Measurements from ENCODE around the gene CDKN2AIP.

The CDKN2AIP gene, protein sequence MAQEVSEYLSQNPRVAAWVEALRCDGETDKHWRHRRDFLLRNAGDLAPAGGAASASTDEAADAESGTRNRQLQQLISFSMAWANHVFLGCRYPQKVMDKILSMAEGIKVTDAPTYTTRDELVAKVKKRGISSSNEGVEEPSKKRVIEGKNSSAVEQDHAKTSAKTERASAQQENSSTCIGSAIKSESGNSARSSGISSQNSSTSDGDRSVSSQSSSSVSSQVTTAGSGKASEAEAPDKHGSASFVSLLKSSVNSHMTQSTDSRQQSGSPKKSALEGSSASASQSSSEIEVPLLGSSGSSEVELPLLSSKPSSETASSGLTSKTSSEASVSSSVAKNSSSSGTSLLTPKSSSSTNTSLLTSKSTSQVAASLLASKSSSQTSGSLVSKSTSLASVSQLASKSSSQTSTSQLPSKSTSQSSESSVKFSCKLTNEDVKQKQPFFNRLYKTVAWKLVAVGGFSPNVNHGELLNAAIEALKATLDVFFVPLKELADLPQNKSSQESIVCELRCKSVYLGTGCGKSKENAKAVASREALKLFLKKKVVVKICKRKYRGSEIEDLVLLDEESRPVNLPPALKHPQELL

DNA sequence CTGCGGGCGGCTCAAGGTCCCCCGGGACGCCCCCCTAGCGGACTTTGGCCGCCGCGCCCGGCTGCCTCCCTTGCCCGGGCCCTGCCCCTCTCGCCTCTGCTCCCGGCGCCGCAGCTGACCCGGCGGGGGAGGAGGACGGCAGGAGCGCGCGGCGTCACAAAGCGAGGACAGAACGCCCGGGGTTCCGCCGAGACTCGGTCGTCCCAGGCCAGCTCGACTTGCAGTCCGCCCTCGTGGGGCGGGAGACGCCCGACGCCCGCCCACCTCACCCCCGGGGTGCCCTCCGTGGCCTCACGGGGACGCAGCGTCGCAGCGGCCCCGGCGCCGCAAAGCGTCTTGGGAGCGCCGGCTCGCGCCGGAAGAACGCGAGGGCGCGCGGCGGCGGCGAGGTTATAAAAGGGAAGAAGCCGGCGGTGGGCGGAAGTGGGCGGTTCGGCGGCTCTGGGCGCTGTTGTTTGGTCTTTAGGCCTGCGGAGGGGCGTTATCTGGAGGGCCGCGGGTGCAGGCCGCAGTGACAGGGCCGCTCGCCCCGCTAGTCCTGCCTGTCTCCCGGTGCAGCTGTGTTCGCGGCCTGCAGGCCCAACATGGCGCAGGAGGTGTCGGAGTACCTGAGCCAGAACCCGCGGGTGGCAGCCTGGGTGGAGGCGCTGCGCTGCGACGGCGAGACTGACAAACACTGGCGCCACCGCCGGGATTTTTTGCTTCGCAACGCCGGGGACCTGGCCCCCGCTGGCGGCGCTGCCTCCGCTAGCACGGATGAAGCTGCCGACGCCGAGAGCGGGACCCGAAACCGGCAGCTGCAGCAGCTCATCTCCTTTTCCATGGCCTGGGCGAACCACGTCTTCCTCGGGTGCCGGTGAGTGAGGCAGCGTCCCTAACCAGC is at the start of gene CDKN2AIP:
Gene CDKN2AIP, plus strand, starts transcription at position 423 of the 883 bp plus-strand sequence. Its CDS starts 162 bp downstream, at position 585.
- peak; percentile 95 for DNase-seq

DNA sequence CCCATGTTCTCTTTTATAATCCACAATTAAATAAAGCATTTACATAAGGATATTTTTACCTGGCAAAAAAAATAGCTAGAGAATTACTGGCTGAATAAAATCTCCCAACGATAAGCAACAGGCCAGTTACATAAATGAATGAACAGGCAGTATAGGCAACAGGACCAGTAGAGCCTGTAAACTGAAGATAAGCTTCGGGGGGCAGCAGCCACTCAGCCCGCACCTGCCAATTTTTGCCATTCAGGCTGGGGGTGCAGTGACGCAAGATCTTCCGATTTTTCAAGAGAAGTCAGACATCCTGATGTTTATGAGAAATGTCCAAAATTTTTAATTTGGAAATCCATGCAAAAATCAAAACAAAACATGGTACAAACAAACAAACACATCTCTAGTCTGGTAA is 49.0 kb upstream of the CDKN2AIP start:
- no peak for DNase-seq

GRCh38 chr4:183396227-183396637 is 48.2 kb upstream of the CDKN2AIP start:
- no peak for DNase-seq

DNA sequence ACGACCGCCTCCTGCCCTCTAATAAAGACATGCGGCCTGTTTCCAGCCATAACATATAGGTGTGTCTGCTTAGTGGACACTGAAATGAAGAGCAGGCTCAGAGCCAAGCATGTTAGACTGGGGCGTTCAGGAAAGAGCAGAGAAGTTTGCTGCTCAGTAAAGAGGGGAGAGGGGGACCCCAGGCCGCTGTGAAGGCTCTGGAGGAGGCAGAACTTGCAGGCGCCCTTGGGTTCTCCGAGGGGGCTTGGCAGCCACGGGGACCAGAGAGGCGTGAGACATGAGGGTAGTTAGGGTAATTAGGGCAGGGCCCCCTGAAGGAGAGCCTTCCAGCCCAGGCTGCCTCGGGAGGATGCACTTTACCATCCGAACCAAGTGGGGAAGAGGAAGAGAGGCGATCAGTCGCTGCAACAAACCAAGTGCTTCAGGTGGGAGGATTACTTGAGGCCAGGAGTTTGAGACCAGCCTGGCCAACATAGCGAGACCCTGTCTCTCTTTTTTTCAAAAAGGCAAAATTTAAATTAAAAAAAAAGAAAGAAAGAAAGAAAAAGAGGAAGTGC is 46.6 kb upstream of the CDKN2AIP start:
- no peak for DNase-seq

DNA sequence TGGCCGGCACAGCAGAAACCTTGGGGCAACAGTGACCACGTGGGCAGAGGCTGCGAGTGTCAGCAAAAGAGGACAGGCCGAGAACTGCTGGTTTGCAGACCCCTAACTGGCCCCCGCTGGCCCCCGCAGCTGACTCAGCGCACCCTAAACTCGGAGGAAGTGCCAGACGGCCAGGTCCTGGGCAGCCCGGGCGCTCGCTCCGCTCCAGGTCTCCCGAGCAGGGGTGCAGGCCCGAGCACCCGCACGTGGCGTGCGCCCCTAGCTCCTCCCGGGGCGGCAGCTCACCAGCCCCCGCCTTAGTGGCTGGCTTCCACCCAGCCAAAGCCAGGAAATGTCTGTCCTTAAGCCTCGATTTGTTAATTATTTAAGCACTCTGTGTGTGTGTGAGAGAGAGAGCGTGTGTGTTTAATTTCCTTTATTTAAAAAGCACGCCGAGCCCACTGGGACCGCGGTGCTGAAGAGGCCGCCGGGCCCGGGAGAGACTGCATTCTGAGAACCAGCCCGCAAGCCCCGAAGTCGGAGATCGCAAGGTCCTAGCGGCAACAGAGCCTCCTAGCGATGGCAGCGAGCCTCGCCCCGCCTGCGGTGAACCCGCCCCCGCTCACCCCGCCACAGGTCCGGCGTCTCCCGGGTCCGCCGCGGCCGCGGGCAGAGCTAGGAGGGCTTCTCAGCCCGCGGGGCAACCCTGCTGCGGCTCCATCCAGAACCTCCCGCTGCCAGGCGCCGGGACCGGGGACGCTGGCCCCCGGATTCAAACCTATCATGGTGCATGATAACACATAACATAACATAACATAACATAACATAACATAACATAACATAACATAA is 45.9 kb upstream of the CDKN2AIP start:
- DNase-seq: peak; percentile 72

DNA sequence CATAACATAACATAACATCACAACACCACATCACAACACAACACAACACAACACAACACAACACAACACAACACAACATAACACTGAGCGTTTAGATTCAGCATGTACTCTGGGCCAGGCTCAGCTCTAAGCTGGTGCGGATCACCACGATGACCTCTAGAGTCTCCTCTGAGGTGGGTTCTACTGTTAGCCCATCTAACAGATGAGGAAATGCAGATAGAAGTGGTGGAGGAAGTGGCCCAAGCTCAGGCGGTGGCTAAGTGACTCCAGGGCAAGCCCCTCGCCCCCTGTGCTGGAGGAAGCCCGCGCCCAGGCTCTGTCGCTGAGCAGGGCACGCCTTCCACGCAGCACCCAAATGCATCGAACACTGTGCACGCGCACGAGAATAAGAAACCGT is 45.3 kb upstream of the CDKN2AIP start:
- DNase-seq: no peak

GRCh38 chr4:183399616-183400015 is 44.8 kb upstream of the CDKN2AIP start:
- DNase-seq: no peak

DNA sequence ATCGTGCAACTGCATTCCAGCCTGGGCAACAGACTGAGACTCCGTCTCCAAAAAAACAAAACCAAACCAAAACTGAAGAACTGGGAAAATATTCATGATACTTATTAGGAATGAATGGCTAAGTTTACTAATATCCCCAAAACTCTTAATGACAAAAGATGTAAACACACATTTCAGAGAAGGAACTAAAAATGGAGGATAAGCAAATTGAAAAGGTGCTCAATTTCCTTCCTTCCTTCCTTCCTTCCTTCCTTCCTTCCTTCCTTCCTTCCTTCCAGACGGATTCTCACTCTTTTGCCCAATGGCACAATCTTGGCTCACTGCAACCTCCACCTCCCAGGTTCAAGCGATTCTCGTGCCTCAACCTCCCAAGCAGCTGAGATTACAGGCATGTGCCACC is 44.4 kb upstream of the CDKN2AIP start:
- DNase-seq: no peak

- no peak for DNase-seq
These were observed 43.0 kb upstream of the CDKN2AIP start for GRCh38 chr4:183401473-183401872.

- DNase-seq: no peak
These were observed 41.7 kb upstream of the CDKN2AIP start for GRCh38 chr4:183402771-183403170.

DNA sequence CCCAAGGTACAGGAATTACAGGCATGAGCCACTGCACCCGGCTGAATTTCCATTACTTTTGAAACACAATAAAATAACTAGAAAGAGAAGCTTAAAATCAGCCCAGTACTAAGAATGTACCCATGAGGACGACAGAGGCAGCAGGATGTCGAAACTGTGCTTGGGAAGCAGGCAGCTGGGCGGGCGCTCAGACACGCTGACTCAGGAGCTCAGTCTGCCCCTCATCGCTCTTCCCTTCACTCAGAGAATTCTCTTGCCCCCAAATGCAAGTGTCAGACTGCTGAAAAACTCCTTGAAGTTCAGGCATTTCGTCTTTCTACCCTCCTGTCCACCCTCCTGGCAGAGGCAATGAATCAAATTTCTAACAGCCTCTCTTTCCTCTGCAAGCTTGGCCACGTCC is 41.0 kb upstream of the CDKN2AIP start:
- no peak for DNase-seq

DNA sequence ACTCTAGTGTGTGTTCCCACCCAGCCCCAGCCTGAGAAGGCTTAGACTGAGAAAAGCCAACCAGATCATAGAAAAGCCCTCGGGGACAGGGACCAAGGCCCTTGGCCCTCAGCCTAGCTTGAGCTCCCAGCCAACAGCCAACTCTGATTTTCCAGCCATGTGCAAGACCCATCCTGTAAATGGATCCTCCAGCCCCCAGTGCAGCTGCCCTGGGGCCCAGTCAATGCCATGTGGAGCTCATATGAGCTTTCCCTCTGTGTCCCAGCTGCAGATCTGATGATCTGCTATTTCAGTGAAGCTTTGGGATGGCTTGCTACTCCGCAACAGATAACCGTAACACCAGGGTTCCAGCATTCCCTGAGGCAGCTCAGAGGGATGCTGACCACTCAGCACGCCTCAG is 40.5 kb upstream of the CDKN2AIP start:
- DNase-seq: no peak

DNA sequence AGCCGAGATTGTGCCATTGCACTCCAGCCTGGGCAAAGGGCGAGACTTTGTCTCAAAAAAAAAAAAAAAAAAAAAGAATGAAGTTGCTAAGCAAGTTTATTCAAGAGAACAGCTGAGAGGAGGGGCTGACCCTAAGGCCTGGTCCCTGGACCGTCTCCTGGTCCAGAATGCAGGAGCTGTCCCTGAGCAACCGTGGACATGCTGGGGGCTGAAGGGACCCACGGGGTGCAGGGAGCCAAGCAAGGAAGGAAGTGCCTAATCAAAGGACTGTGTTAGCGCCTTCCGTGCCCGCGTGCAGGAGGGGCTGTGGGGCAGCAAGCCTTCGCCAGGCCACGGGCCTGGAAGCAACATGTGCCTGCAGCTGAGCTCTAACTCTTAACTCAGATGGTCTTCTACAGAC is 39.1 kb upstream of the CDKN2AIP start:
- DNase-seq: no peak

DNA sequence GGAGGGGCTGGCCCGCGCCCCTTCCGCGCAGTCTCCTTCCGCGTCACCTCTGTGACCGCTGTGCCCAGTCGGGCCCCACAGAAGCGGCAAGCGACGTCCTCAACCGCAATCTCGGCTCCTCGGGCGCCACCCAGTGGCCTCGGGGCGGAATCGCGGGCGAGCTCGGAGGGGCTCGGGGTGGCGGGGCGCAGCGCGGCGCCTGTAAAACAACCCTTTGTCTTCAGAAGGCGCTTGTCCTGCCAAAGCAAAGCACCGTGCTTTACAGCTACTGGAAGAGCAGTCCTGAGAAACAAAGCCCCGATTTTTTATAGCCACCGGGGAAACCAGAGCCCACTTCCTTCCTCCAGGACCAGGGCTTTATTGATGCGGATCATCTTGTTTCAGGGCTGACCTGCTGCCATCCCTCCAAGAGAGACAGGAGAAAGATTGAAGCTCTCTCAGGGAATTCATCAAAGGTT is 37.3 kb upstream of the CDKN2AIP start:
- peak; percentile 90 for DNase-seq

GRCh38 chr4:183407635-183408464 is 36.6 kb upstream of the CDKN2AIP start:
- no peak for DNase-seq

GRCh38 chr4:183408796-183409195 is 35.6 kb upstream of the CDKN2AIP start:
- no peak for DNase-seq

- no peak for DNase-seq
These were observed 35.0 kb upstream of the CDKN2AIP start for GRCh38 chr4:183409483-183409882.

DNA sequence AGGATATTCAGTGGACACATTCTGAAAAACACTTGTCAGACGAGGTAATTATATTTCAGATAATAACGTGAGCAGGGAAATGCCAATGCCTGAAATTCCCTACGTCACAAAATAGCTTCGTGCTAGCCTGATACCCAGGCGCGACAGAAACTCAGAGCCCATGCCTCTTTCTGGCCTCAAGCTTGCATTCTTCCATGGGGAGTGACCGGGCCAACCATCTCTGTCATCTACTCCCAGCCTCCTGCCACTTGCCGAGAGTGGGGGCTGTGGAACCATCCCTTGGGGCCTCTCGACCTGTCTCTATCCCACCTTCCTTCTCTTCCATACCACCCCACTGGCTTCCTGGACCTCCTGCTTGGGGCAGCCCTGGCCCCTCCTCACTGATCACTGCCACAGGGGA is 34.5 kb upstream of the CDKN2AIP start:
- DNase-seq: no peak

DNA sequence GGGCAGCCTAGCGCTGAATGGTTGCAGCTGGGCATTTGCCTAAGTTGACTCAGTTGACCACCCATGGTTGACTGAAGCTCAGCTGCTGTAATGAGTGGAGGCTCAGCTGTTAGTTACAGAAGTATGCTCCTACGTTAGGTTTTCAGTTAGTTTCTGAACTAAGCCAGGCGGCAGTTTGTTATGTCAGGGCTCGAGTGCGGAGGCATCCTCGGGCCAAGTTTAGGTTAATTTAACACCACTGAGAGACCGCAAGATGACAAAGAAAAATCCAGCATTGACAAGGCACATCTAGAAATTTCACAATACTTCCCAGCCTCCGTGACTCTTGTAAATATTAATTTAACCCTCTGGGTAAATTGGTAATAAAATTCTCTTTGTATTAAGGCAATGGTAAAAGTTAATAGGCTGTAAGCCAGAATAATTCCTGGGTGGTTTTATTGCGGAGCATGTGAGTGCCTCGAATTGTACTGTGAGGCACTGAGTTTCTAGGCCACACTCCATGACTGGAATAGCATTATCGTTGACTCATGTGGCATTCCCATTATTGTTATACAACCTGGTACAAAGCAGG is 33.1 kb upstream of the CDKN2AIP start:
- no peak for DNase-seq

GRCh38 chr4:183412821-183413220 is 31.6 kb upstream of the CDKN2AIP start:
- DNase-seq: no peak
